IMR-90 (cell line): ENCODE results near the gene LRIG1. TPM values are rescaled to one million over a fixed set of nuclear protein-coding genes. Genes with fewer than 3 reads are reported as not detected.

Source experiments
- ATAC-seq: fragments of 200-7000 bp; cut with Tn5 transposase; 2 replicates; pipeline ENCODE4 v1.9.1; 2020; ENCODE audit warnings: low read depth, mild to moderate bottlenecking, moderate library complexity
- BruUV-seq: library from RNA; stranded (reverse); fragments of 400-500 nt; replicated peaks from 2 replicates; lab custom pipeline; 2021; lab: Mats Ljungman, UMichigan
- CTCF ChIA-PET: fragments of 300-600 bp; formaldehyde crosslinking; extraction: SDS; loops from one replicate; lab custom pipeline; 2021; ENCODE audit warnings: antibody characterized with exemption; lab: Yijun Ruan, JAX
- POLR2A ChIA-PET: fragments of 300-600 bp; sonication (Branson Sonifier 250); formaldehyde crosslinking; loops from one replicate; lab custom pipeline; 2022; ENCODE audit warnings: antibody characterized with exemption; ENCODE audit not compliant: unreplicated experiment; lab: Charles Lee
- DNase-seq: peaks from one replicate; pipeline ENCODE4 v3.0.0; 2013
- H2AFZ ChIP-seq: replicated peaks from 2 replicates; pipeline ENCODE3; 2013; ENCODE audit warnings: low read length, mild to moderate bottlenecking; ENCODE audit not compliant: poor library complexity
- H2AK5ac ChIP-seq: 2 replicates; pipeline ENCODE4 v1.6.1; 2013; ENCODE audit warnings: low read depth, low read length, inconsistent platforms
- H2AK9ac ChIP-seq: replicated peaks from 2 replicates; pipeline ENCODE3; 2013; ENCODE audit warnings: mild to moderate bottlenecking, low read depth, low read length, moderate library complexity; ENCODE audit not compliant: poor library complexity
- H2BK120ac ChIP-seq: 2 replicates; pipeline ENCODE4 v1.6.1; 2013; ENCODE audit warnings: low read depth, low read length, inconsistent platforms
- H2BK15ac ChIP-seq: 3 replicates; pipeline ENCODE4 v1.6.1; 2013; ENCODE audit warnings: low read depth, low read length, inconsistent platforms
- H2BK20ac ChIP-seq: 2 replicates; pipeline ENCODE4 v1.6.1; 2013; ENCODE audit warnings: low read depth, mild to moderate bottlenecking, inconsistent platforms, low read length, moderate library complexity
- H2BK5ac ChIP-seq: 2 replicates; pipeline ENCODE4 v1.6.1; 2013; ENCODE audit warnings: mild to moderate bottlenecking, low read depth, low read length, inconsistent platforms; ENCODE audit not compliant: poor library complexity, severe bottlenecking
- H3K14ac ChIP-seq: replicated peaks from 2 replicates; pipeline ENCODE4 v1.6.1; 2013; ENCODE audit warnings: low read depth, low read length, inconsistent platforms
- H3K18ac ChIP-seq: 2 replicates; pipeline ENCODE4 v1.6.1; 2013; ENCODE audit warnings: low read depth, low read length, control low read depth
- H3K23ac ChIP-seq: 2 replicates; pipeline ENCODE4 v1.6.1; 2013; ENCODE audit warnings: low read depth, low read length, inconsistent platforms
- H3K27ac ChIP-seq: 2 replicates; pipeline ENCODE4 v1.5.1; 2013; ENCODE audit warnings: mild to moderate bottlenecking, control low read depth, low read length; ENCODE audit not compliant: insufficient read depth
- H3K27me3 ChIP-seq: 2 replicates; pipeline ENCODE4 v1.6.1; 2013; ENCODE audit warnings: low read length; ENCODE audit not compliant: control insufficient read depth, insufficient read depth
- H3K36me3 ChIP-seq: 2 replicates; pipeline ENCODE4 v1.6.1; 2013; ENCODE audit warnings: low read length, mixed read lengths; ENCODE audit not compliant: control insufficient read depth, insufficient read depth
- H3K4ac ChIP-seq: 2 replicates; pipeline ENCODE4 v1.6.1; 2013; ENCODE audit warnings: low read depth, low read length, inconsistent platforms
- H3K4me1 ChIP-seq: 2 replicates; pipeline ENCODE4 v1.6.1; 2013; ENCODE audit warnings: low read length, mixed read lengths; ENCODE audit not compliant: control insufficient read depth, insufficient read depth
- H3K4me2 ChIP-seq: 2 replicates; pipeline ENCODE4 v1.6.1; 2013; ENCODE audit warnings: low read depth, mild to moderate bottlenecking, control low read depth, low read length, moderate library complexity
- H3K4me3 ChIP-seq: 2 replicates; pipeline ENCODE4 v1.5.1; 2013; ENCODE audit warnings: low read depth, mild to moderate bottlenecking, control low read depth, low read length, moderate library complexity; ENCODE audit not compliant: insufficient read depth
- H3K56ac ChIP-seq: 2 replicates; pipeline ENCODE4 v1.6.1; 2013; ENCODE audit warnings: low read length, inconsistent platforms; ENCODE audit not compliant: insufficient read depth; ENCODE audit errors: extremely low read depth
- H3K79me1 ChIP-seq, 2 experiments: 2 replicates each; pipeline ENCODE4 v1.6.1; 2013; ENCODE audit warnings: low read length in 2 of 2, inconsistent platforms in 1 of 2, low read depth in 1 of 2
- H3K9ac ChIP-seq: 2 replicates; pipeline ENCODE4 v1.6.1; 2013; ENCODE audit warnings: low read depth, low read length, control low read depth
- H3K9me1 ChIP-seq: 2 replicates; pipeline ENCODE4 v1.6.1; 2013; ENCODE audit warnings: low read length, inconsistent platforms; ENCODE audit not compliant: insufficient read depth
- H3K9me3 ChIP-seq: 2 replicates; pipeline ENCODE4 v1.6.1; 2013; ENCODE audit warnings: low read length; ENCODE audit not compliant: control insufficient read depth, insufficient read depth
- H4K20me1 ChIP-seq: 2 replicates; pipeline ENCODE4 v1.6.1; 2013; ENCODE audit warnings: low read length, inconsistent platforms; ENCODE audit not compliant: insufficient read depth
- H4K5ac ChIP-seq: 2 replicates; pipeline ENCODE4 v1.6.1; 2013; ENCODE audit warnings: mild to moderate bottlenecking, low read depth, low read length, control low read depth
- H4K8ac ChIP-seq, 2 experiments: 2 replicates each; pipeline ENCODE4 v1.6.1; 2013; ENCODE audit warnings: low read depth in 2 of 2, low read length in 2 of 2, control low read depth in 1 of 2, inconsistent platforms in 1 of 2
- H4K91ac ChIP-seq: 2 replicates; pipeline ENCODE4 v1.6.1; 2013; ENCODE audit warnings: low read depth, low read length, inconsistent platforms; ENCODE audit not compliant: insufficient read depth
- BHLHE40 ChIP-seq: fragments of 150-350 bp; IDR thresholded peaks from 2 replicates; pipeline ENCODE4 v1.6.1; 2016; ENCODE audit warnings: mild to moderate bottlenecking, low read depth, low read length
- CEBPB ChIP-seq: IDR thresholded peaks from 2 replicates; pipeline ENCODE4 v1.6.1; 2012; ENCODE audit warnings: low read depth, low read length, improper control_type of control experiment
- CHD1 ChIP-seq: IDR thresholded peaks from 2 replicates; pipeline ENCODE4 v1.6.1; 2012; ENCODE audit warnings: low read depth, low read length, improper control_type of control experiment
- FOS ChIP-seq: fragments of 150-350 bp; IDR thresholded peaks from 2 replicates; pipeline ENCODE4 v1.6.1; 2016; ENCODE audit warnings: low read depth, low read length
- MAFK ChIP-seq: IDR thresholded peaks from 2 replicates; pipeline ENCODE4 v1.6.1; 2012; ENCODE audit warnings: low read depth, low read length, improper control_type of control experiment
- MAZ ChIP-seq: IDR thresholded peaks from 2 replicates; pipeline ENCODE4 v1.6.1; 2012; ENCODE audit warnings: low read depth, mild to moderate bottlenecking, low read length, improper control_type of control experiment, moderate library complexity, borderline replicate concordance
- MXI1 ChIP-seq: IDR thresholded peaks from 2 replicates; pipeline ENCODE4 v1.6.1; 2012; ENCODE audit warnings: low read depth, mild to moderate bottlenecking, low read length, moderate library complexity, borderline replicate concordance
- NFE2L2 ChIP-seq: fragments of 150-350 bp; IDR thresholded peaks from 2 replicates; pipeline ENCODE4 v1.6.1; 2016; ENCODE audit warnings: low read depth, mild to moderate bottlenecking, low read length
- POLR2A ChIP-seq: IDR thresholded peaks from 2 replicates; pipeline ENCODE4 v1.6.1; 2012; ENCODE audit warnings: mild to moderate bottlenecking, low read depth, low read length
- RAD21 ChIP-seq: IDR thresholded peaks from 2 replicates; pipeline ENCODE4 v1.6.1; 2012; ENCODE audit warnings: low read length, improper control_type of control experiment
- RCOR1 ChIP-seq: IDR thresholded peaks from 2 replicates; pipeline ENCODE4 v1.6.1; 2012; ENCODE audit warnings: mild to moderate bottlenecking, low read length, improper control_type of control experiment; ENCODE audit not compliant: insufficient replicate concordance
- RFX5 ChIP-seq: IDR thresholded peaks from 2 replicates; pipeline ENCODE4 v1.8.0; 2012; ENCODE audit warnings: low read depth, mild to moderate bottlenecking, low read length, moderate library complexity
- SMC3 ChIP-seq: fragments of 150-350 bp; IDR thresholded peaks from 2 replicates; pipeline ENCODE4 v1.6.1; 2016; ENCODE audit warnings: low read depth, mild to moderate bottlenecking, antibody characterized with exemption, low read length, moderate library complexity
- USF2 ChIP-seq: fragments of 150-350 bp; IDR thresholded peaks from 2 replicates; pipeline ENCODE4 v1.6.1; 2017; ENCODE audit warnings: mild to moderate bottlenecking, antibody characterized with exemption, low read length, low read depth
- WGBS, 2 experiments: methylation state at CpG; one replicate each; pipeline versions ENCODE4 v1.1.5 to v1.1.7; 2013; ENCODE audit warnings: missing lambda C conversion rate in 2 of 2; ENCODE audit not compliant: insufficient read length in 1 of 2; ENCODE audit errors: extremely low coverage in 2 of 2; 5-methylcytosine and 5-hydroxymethylcytosine counted together
- dilution Hi-C: fragments of 300-500 bp; cut with HindIII; formaldehyde crosslinking; loops from one replicate; pipeline ENCODE4 v1.14.3; 2018; ENCODE audit warnings: low sequenced_read_pairs; ENCODE audit not compliant: unreplicated experiment
- in situ Hi-C: fragments of 300-500 bp; cut with MboI; formaldehyde crosslinking; loops from 3 replicates; pipeline ENCODE4 v1.14.3; 2019; ENCODE audit warnings: low sequenced_read_pairs, inconsistent platforms, mixed read lengths
- intact Hi-C: fragments of 100-400 bp; cut with micrococcal nuclease; formaldehyde crosslinking; loops from 2 replicates; pipeline ENCODE4 v1.10.0; 2022
- polyA plus RNA-seq, 3 experiments: library from polyadenylated mRNA; depleted of rRNA; stranded (reverse); fragments of >200 nt; gene quantifications; 2 replicates each; pipeline ENCODE4 v1.2.3, GENCODE V29; 2012; ENCODE audit warnings: low replicate concordance in 1 of 3
- total RNA-seq: library from RNA; depleted of rRNA; stranded (reverse); fragments of >200 nt; gene quantifications from 2 replicates; pipeline ENCODE4 v1.2.3, GENCODE V29; 2012
- TF ChIP-seq, protein P1 (sequence below): fragments of 150-350 bp; IDR thresholded peaks from 2 replicates; pipeline ENCODE4 v1.6.1; 2016; ENCODE audit warnings: low read depth, mild to moderate bottlenecking, low read length, moderate library complexity, borderline replicate concordance
- TF ChIP-seq, protein P2 (sequence below): conservative IDR thresholded peaks from 2 replicates; pipeline ENCODE4 v1.5.1; 2012; ENCODE audit warnings: mild to moderate bottlenecking, low read depth, low read length, improper control_type of control experiment

Gene LRIG1
- total and polyA plus RNA-seq, 2 of the 4 experiments (the other 2 are of a cell fraction) = 62.8 to 87.8 TPM

GRCh38 chr3:66457252-66457651, 43.6 kb downstream of the LRIG1 start:
- no peak for TF ChIP-seq RFX5
- no peak for TF ChIP-seq MAZ
- TF ChIP-seq USF2 = no peak
- TF ChIP-seq CEBPB = no peak
- TF ChIP-seq RAD21 = no peak
- TF ChIP-seq POLR2A = no peak
- TF ChIP-seq FOS = no peak
- TF ChIP-seq, protein P1, sequence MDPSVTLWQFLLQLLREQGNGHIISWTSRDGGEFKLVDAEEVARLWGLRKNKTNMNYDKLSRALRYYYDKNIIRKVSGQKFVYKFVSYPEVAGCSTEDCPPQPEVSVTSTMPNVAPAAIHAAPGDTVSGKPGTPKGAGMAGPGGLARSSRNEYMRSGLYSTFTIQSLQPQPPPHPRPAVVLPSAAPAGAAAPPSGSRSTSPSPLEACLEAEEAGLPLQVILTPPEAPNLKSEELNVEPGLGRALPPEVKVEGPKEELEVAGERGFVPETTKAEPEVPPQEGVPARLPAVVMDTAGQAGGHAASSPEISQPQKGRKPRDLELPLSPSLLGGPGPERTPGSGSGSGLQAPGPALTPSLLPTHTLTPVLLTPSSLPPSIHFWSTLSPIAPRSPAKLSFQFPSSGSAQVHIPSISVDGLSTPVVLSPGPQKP = no peak
- TF ChIP-seq CHD1 = no peak
- TF ChIP-seq MAFK = no peak
- TF ChIP-seq, protein P2, sequence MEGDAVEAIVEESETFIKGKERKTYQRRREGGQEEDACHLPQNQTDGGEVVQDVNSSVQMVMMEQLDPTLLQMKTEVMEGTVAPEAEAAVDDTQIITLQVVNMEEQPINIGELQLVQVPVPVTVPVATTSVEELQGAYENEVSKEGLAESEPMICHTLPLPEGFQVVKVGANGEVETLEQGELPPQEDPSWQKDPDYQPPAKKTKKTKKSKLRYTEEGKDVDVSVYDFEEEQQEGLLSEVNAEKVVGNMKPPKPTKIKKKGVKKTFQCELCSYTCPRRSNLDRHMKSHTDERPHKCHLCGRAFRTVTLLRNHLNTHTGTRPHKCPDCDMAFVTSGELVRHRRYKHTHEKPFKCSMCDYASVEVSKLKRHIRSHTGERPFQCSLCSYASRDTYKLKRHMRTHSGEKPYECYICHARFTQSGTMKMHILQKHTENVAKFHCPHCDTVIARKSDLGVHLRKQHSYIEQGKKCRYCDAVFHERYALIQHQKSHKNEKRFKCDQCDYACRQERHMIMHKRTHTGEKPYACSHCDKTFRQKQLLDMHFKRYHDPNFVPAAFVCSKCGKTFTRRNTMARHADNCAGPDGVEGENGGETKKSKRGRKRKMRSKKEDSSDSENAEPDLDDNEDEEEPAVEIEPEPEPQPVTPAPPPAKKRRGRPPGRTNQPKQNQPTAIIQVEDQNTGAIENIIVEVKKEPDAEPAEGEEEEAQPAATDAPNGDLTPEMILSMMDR = no peak
- TF ChIP-seq MXI1 = no peak
- TF ChIP-seq BHLHE40 = no peak
- no peak for TF ChIP-seq SMC3
- no peak for TF ChIP-seq RCOR1
- no peak for TF ChIP-seq NFE2L2
- H3K4me1 ChIP-seq = no peaks in the 10 kb centered on the region
- H2BK120ac ChIP-seq = no peak overlapping the region
- no peaks in the 10 kb centered on the region for H3K9me1 ChIP-seq
- no peak overlapping the region for H3K14ac ChIP-seq
- no peaks in the 10 kb centered on the region for H3K9me3 ChIP-seq
- H2AK5ac ChIP-seq = no peak overlapping the region
- H2AFZ ChIP-seq = no peak overlapping the region
- H4K91ac ChIP-seq = no peak overlapping the region
- H2AK9ac ChIP-seq = no peak overlapping the region
- in situ Hi-C loops = no loop called here
- no peak overlapping the region for H3K4me2 ChIP-seq
- no peak overlapping the region for H3K56ac ChIP-seq
- H4K20me1 ChIP-seq = peaks cover 3% of the 10 kb centered on the region; the same call in 1 of the 2 replicates
- no peak overlapping the region for H2BK15ac ChIP-seq
- ChIA-PET CTCF (no interaction called here), POLR2A (no interaction called here)
- H4K8ac ChIP-seq = no peak overlapping the region
- H3K36me3 ChIP-seq = peaks cover 41% of the 10 kb centered on the region
- H3K23ac ChIP-seq = no peak overlapping the region
- no peak overlapping the region for H3K27ac ChIP-seq
- H3K18ac ChIP-seq = no peak overlapping the region
- no peak overlapping the region for H4K5ac ChIP-seq
- H3K4ac ChIP-seq = no peak overlapping the region
- no peak overlapping the region for H2BK20ac ChIP-seq
- WGBS, 2 experiments = 100% methylated on average over 1 of the region's 4 CpGs; no CpG with 5 or more reads in 1 of the 2 experiments
- H3K9ac ChIP-seq = no peak overlapping the region
- intact Hi-C loops = loop anchor here (1.0 kb wide), 1 partner anchor 44 kb away; no protein-coding TSS in a partner anchor
- no peak for ATAC-seq
- H3K79me1 ChIP-seq = peaks cover 16 to 33% of the 10 kb centered on the region in 2 experiments
- DNase-seq = no peak
- H2BK5ac ChIP-seq = no peak overlapping the region
- dilution Hi-C loops = no loop called here
- no peaks in the 10 kb centered on the region for H3K27me3 ChIP-seq
- BruUV-seq = no TSS peak
- no peak overlapping the region for H3K4me3 ChIP-seq
